Measurements from ENCODE around the gene MYH14.

GRCh38 chr19:50252111-50252886 is 48.9 kb downstream of the MYH14 start:
- no peak for TF ChIP-seq IRF3 (IDR thresholded peaks at IDR 0.05; ENCODE audit: low read depth, low read length)
- TF ChIP-seq CHD2 (IDR thresholded peaks at IDR 0.05; ENCODE audit: low read length, partially characterized antibody): no peak
- peak; percentile 70 for TF ChIP-seq CTCF (IDR thresholded peaks at IDR 0.05)
- no peak for TF ChIP-seq REST (IDR thresholded peaks at IDR 0.05; ENCODE audit: low read depth, low read length)
- TF ChIP-seq YY1 (IDR thresholded peaks at IDR 0.05; ENCODE audit: low read depth): no peak
- no peak for TF ChIP-seq EP300 (IDR thresholded peaks at IDR 0.05; ENCODE audit: borderline replicate concordance in 1 of 2, low read depth in 1 of 2, low read length in 1 of 2)
- TF ChIP-seq RFX5 (IDR thresholded peaks at IDR 0.05; ENCODE audit: low read length): no peak
- TF ChIP-seq TEAD4 (IDR thresholded peaks at IDR 0.05; ENCODE audit: borderline replicate concordance, insufficient read depth): no peak
- TF ChIP-seq MXI1 (IDR thresholded peaks at IDR 0.05; ENCODE audit: low read depth, low read length): no peak
- TF ChIP-seq RCOR1 (IDR thresholded peaks at IDR 0.05; ENCODE audit: low read length): no peak
- no peak for TF ChIP-seq EZH2phosphoT487 (IDR thresholded peaks at IDR 0.05; ENCODE audit: borderline replicate concordance, low read depth)

All from SK-N-SH (cell line).